Right cardiac atrium (tissue), 5 donors: ENCODE data around the gene CARD14. TPM values are rescaled to one million over a fixed set of nuclear protein-coding genes. Genes with fewer than 3 reads are reported as not detected.
"Not testable (repeated sequence)": the region's sequence is repeated elsewhere in the genome, so short reads cannot be mapped to it uniquely, and the experiment has no call there.

ENCODE experiments used
- ATAC-seq, 2 donors: fragments of 200-7000 bp; cut with Tn5 transposase; one replicate each; pipeline versions ENCODE4 v1.8.0 to v1.9.1; 2020; ENCODE audit warnings: moderate library complexity in 2 of 2, mild to moderate bottlenecking in 1 of 2
- DNase-seq, 3 donors: peaks; one replicate each; pipeline ENCODE4 v3.0.0-alpha.2; 2020
- H3K27ac ChIP-seq: one replicate; pipeline ENCODE4 v1.5.1; 2013; ENCODE audit warnings: mild to moderate bottlenecking, low read length, control low read depth, moderate library complexity
- H3K27me3 ChIP-seq: one replicate; pipeline ENCODE4 v1.6.1; 2013; ENCODE audit not compliant: control insufficient read depth, insufficient read depth
- H3K4me1 ChIP-seq: one replicate; pipeline ENCODE4 v1.6.1; 2013; ENCODE audit warnings: low read length; ENCODE audit not compliant: control insufficient read depth, insufficient read depth
- H3K4me3 ChIP-seq: one replicate; pipeline ENCODE4 v1.5.1; 2013; ENCODE audit warnings: low read length, control low read depth
- H3K9me3 ChIP-seq: one replicate; pipeline ENCODE4 v1.6.1; 2013; ENCODE audit warnings: low read length; ENCODE audit not compliant: control insufficient read depth
- WGBS: extraction: QIAGEN DNeasy Blood & Tissue Kit; methylation state at CpG from one replicate; pipeline ENCODE4 v1.1.7; 2013; 5-methylcytosine and 5-hydroxymethylcytosine counted together
- intact Hi-C, 4 donors: fragments of 100-400 bp; cut with DNase I; formaldehyde crosslinking; loops; one replicate each; pipeline versions ENCODE4 v1.11.0 to v1.14.0; 2022 to 2023
- polyA plus RNA-seq: library from polyadenylated mRNA; stranded (reverse); fragments of 200-250 nt; gene quantifications from one replicate; pipeline ENCODE4 v1.2.3, GENCODE V29; 2013
- total RNA-seq, 4 donors: library from RNA; stranded (reverse); fragmentation: NEBNext Ultra II Directional; extraction: Animal tissue kit (Norgen Biotek cat#: 25700); gene quantifications; one replicate each; pipeline ENCODE4 v1.2.1, GENCODE V29; 2021
- donor health status: healthy with polysubstance abuse.
- donor health status: DM: no; HTN: yes; CAD: no.
- donor health status: DM: no; HTN: no; CAD: no.
- donor health status: DM: no; HTN: yes; CAD: no; lungs with severe emphysema.
- donor health status: DM: yes; HTN: yes; CAD: no.

Gene CARD14
- total and polyA plus RNA-seq, 5 donors = 0.05 to 0.20 (median 0.14) TPM; not detected in 2

DNA sequence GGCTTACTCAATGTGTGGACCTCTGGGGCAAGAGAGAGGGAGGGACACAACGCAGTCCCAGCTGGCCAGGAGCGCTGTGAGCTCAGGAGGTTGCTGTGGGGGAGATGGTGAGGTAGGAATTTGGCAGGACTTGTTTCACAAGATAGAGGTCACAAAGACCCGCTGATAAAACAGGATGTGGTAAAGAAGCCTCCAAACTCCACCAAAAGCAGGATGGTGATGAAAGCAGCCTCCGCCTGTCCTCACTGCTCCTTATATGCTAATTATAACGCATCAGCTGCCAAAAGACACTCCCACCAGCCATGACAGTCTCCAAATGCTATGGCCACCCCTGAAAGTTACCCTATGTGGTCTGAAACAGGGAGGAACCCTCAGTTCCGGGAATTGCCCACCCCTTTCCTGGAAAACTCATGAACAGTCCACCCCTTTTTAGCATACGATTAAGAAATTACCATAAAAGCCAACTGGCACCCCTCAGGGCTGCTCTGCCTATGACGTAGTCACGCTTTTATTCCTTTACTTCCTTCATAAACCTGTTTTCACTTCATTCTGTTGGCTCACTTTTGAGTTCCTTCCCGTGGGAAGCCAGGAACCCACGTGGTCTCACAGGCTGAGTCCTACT, 17.6 kb upstream of the CARD14 start:
- H3K27ac ChIP-seq = no peak overlapping the region
- WGBS = 61% methylated on average over 11 of the region's 11 CpGs
- H3K9me3 ChIP-seq = no peaks in the 10 kb centered on the region
- intact Hi-C loops = no loop called here
- H3K27me3 ChIP-seq = no peaks in the 10 kb centered on the region
- H3K4me1 ChIP-seq = peaks cover 3% of the 10 kb centered on the region
- DNase-seq = no peak
- ATAC-seq = no peak
- H3K4me3 ChIP-seq = no peak overlapping the region

DNA sequence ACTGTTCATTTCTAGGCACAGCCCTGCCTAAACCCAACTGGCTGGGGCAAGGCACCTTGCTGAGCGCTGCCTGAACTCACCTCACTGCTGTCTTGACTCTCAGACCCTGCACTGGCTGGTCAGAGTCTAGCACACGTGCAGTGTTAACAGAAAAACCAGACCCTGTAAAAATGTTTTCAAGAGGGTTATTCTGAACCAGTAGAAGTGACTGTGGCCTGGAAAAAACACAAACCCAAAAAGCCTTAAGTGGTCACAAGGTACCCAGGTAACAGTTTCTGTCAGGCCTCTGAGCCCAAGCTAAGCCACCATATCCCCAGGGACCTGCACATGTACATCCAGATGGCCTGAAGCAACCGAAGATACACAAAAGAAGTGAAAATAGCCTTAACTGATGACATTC, 16.8 kb upstream of the CARD14 start:
- intact Hi-C loops = no loop called here
- no peak for DNase-seq
- ATAC-seq = no peak
- H3K4me1 ChIP-seq = peaks cover 3% of the 10 kb centered on the region
- H3K9me3 ChIP-seq = no peaks in the 10 kb centered on the region
- 81% methylated on average over 3 of the region's 3 CpGs for WGBS
- H3K27ac ChIP-seq = no peak overlapping the region
- no peaks in the 10 kb centered on the region for H3K27me3 ChIP-seq
- no peak overlapping the region for H3K4me3 ChIP-seq

DNA sequence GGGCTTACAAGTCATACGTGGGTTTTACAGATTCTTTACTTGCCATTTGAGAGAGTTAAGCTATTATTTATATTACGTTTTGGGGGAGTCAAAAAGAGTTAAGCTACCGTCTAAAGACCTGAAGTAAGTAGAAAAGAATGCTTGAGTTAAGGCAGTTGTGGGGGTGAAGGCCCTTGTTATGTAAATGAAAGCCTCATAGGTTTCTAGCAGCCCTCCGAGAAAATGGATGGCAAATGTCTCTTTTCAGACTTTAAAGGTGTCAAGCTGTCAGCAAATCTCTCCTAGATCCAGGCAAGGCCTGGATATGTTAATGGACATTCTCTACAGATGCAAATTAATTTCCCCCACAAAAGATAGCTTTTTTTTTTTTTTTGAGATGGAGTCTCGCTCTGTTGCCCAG, 15.7 kb upstream of the CARD14 start:
- Histone ChIP-seq H3K9me3 (no peaks in the 10 kb centered on the region), H3K4me3 (no peak overlapping the region), H3K27me3 (no peaks in the 10 kb centered on the region), H3K4me1 (no peaks in the 10 kb centered on the region), H3K27ac (no peak overlapping the region)
- no peak for DNase-seq
- ATAC-seq = no peak
- intact Hi-C loops = no loop called here
- WGBS = 69% methylated on average over 5 of the region's 5 CpGs

DNA sequence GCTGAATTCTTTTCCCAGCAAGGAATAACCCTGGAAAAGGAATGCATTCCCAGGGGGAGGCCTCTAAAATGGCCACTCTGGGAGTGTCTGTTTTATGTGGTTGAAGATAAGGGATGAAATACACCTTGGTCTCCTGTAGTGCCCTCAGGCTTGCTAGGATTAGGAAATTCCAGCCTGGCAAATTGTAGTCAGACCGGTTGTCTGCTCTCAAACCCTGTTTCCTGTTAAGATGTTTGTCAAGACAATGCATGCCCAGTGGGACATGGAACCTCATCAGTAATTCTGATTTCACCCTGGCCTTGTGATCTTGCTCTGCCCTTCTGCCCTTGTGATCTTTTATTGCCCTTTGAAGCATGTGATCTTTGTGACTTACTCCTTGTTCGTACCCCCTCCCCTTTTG, 14.2 kb upstream of the CARD14 start:
- H3K4me1 ChIP-seq, H3K4me3 ChIP-seq, intact Hi-C loops, H3K27ac ChIP-seq, H3K9me3 ChIP-seq, ATAC-seq, DNase-seq, H3K27me3 ChIP-seq: not testable (repeated sequence)
- WGBS = 64% methylated on average over 2 of the region's 2 CpGs

DNA sequence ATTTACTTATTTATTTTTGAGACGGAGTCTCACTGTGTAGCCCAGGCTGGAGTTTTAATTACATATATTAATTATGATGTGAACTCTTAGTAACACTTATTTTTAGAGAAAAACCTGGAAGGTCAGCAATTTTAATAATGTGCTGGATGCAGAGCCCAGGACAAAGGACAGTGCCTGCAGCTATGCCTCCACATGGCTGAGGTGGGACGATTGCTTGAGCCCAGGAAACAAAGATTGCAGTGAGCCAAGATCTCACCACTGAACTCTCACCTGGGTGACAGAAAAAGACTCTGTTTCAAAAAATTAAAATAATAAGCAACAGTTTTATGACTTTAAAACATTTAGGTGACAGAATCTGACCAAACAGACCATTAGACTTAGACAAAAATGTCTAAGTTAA, 11.0 kb upstream of the CARD14 start:
- Histone ChIP-seq H3K27me3 (no peaks in the 10 kb centered on the region), H3K27ac (no peak overlapping the region), H3K4me3 (no peak overlapping the region), H3K4me1 (no peaks in the 10 kb centered on the region), H3K9me3 (no peaks in the 10 kb centered on the region)
- 81% methylated on average over 2 of the region's 2 CpGs for WGBS
- no peak for DNase-seq
- intact Hi-C loops = no loop called here
- ATAC-seq = no peak

DNA sequence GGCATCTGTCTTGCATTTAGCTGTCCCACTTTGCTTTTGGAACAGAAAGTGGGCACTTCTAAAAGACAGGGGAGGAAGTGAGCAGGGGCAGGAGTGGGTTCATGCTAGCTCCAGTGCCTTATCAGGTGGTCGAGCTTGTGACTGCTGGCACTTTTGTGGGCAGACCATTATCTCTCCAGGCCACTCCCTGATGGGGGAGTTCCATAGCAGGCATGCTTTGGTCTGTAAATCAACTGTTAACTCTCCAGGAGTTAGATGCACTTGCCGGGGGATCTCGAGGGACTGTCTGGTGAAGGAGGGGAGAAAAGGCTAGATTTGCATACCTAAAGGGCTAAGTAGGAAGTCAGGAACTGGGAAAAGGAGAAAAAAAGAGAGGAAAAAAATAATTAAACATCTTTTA, 9.3 kb upstream of the CARD14 start:
- Histone ChIP-seq H3K9me3 (no peaks in the 10 kb centered on the region), H3K4me3 (no peak overlapping the region), H3K27me3 (no peaks in the 10 kb centered on the region), H3K4me1 (no peaks in the 10 kb centered on the region), H3K27ac (no peak overlapping the region)
- DNase-seq = no peak
- WGBS = 22% methylated on average over 3 of the region's 3 CpGs
- intact Hi-C loops = no loop called here
- ATAC-seq = no peak

DNA sequence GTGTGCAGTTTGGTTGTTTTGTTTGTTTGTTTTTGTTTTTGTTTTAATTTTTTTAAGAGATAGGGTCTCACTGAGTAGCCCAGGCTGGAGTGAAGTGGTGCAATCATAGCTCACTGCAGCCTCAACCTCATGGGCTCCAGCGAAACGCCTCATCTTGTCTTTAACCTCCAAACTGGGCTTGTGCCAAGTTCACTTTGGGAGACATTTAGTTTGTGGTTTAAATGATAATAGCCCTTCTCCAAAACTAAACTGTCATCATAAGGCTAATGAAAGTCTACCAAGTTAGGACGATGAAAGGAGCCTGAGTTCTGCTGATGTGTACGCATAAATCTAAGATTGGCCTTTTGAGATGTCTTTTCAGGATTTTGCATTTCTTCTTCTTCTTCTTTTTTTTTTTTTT, 6.5 kb upstream of the CARD14 start:
- ATAC-seq = no peak
- Histone ChIP-seq H3K4me3 (no peak overlapping the region), H3K9me3 (no peaks in the 10 kb centered on the region), H3K27me3 (no peaks in the 10 kb centered on the region), H3K27ac (no peak overlapping the region), H3K4me1 (no peaks in the 10 kb centered on the region)
- intact Hi-C loops = no loop called here
- DNase-seq = no peak
- 80% methylated on average over 4 of the region's 4 CpGs for WGBS

DNA sequence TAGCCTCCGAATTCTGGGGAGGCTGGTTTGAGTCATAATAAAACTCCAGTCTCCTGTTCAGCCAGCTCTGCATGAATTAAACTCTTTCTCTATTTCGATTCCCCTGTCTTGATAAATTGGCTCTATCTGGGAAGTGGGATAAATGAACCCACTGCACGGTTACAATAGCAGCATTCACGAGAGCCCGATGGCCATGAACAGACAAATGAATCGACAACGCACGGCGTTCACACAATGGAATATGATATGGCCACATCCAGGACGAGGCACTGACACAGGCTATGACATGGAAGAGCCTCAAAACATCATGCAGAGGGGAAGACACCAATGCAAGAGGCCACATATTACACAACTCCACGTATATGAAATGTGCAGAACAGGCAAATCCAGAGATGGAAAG, 5.6 kb upstream of the CARD14 start:
- DNase-seq (no peak), ATAC-seq (no peak)
- Histone ChIP-seq H3K27ac (no peak overlapping the region), H3K9me3 (no peaks in the 10 kb centered on the region), H3K4me3 (no peak overlapping the region), H3K4me1 (no peaks in the 10 kb centered on the region), H3K27me3 (no peaks in the 10 kb centered on the region)
- intact Hi-C loops = no loop called here
- 80% methylated on average over 11 of the region's 11 CpGs for WGBS

DNA sequence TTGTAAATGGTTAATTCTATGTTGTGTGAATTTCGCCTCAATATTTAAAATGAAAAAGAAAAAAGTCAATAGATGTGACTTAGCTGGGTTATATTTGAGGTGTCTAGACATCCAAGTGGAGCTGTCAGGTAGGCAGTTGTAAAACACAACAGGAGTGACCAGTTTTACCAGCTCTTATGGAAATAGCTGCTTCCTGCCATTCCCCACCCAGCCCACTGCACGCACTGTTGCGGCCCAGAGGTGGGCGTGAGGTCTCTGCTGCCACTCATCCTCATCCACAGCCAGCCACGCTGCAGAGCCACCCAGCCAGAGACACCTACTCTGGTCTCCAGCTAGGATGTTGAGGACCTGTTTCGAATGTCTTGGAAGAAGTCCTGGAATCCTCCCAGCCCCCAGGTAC, 3.4 kb upstream of the CARD14 start:
- no peak overlapping the region for H3K4me3 ChIP-seq
- 83% methylated on average over 6 of the region's 6 CpGs for WGBS
- H3K27me3 ChIP-seq = no peaks in the 10 kb centered on the region
- DNase-seq (no peak), ATAC-seq (no peak)
- H3K9me3 ChIP-seq = no peaks in the 10 kb centered on the region
- no peaks in the 10 kb centered on the region for H3K4me1 ChIP-seq
- intact Hi-C loops = no loop called here
- H3K27ac ChIP-seq = no peak overlapping the region

DNA sequence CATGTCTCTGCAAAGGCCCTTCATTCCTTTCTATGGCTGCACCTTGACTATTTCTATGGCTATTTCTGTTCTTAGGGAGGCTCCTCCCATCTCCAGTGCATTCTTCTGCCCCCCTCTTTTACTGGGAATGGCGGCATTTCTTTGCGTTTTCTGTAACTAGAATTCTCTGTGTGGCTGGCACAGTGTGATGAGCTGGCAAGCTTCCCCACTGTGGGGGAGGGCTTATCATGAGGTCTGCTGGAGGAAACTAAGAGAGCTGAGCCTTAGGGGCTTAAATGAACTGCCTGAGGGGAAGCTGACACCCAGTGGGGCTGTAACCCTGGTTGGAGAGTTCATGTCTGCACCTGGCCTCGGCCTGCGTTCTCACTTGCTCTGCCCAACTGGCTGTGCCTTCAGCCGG, 1.5 kb upstream of the CARD14 start:
- intact Hi-C loops = no loop called here
- H3K27me3 ChIP-seq = no peaks in the 10 kb centered on the region
- WGBS = 59% methylated on average over 5 of the region's 5 CpGs
- no peaks in the 10 kb centered on the region for H3K9me3 ChIP-seq
- no peak for DNase-seq
- no peak overlapping the region for H3K4me3 ChIP-seq
- no peak overlapping the region for H3K27ac ChIP-seq
- H3K4me1 ChIP-seq = no peaks in the 10 kb centered on the region
- no peak for ATAC-seq

DNA sequence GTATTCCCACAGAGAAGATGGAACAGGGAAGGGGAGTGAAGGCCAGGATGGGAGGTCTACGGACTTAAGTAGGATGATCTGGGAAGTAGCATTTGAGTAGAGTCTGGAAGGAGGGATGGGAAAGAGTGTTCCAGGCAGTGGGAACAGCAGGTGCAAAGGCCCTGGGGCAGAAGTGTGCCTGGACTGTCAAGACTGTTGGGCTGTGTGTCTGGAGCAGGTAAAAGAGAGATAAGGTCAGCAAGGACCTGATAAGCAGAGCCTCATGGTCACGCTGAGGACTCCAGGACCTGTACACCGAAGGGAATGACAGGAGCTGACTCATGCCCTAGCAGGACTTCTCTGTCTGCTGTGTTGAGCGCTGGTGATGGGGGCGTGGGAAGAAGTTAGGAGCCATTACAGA, 723 bp upstream of the CARD14 start:
- Histone ChIP-seq H3K4me1 (no peaks in the 10 kb centered on the region), H3K9me3 (no peaks in the 10 kb centered on the region), H3K27ac (no peak overlapping the region), H3K4me3 (no peak overlapping the region), H3K27me3 (no peaks in the 10 kb centered on the region)
- intact Hi-C loops = no loop called here
- WGBS = 94% methylated on average over 5 of the region's 5 CpGs
- no peak for ATAC-seq
- no peak for DNase-seq

DNA sequence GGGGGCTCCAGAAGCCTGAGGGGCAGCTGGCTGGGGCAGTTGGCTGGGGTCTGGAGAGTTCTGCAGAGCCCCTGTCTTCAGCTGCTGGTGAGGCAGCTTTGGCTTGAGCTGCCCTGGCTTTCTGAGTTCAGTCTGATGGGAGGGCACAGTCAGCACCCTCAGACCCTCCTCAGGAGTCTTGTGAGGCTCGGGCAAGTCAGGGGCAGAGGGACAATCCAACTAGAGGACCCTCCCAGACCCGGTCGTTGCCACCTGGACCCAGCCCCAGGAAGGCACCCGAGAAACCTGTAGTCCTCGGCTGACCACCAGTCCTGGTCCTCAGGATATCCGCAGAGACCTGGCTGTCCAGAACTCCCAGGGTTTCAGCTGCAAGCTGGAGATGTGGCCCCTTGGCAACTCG, 1.9 kb downstream of the CARD14 start:
- Histone ChIP-seq H3K27ac (no peak overlapping the region), H3K9me3 (no peaks in the 10 kb centered on the region), H3K4me3 (no peak overlapping the region), H3K27me3 (no peaks in the 10 kb centered on the region), H3K4me1 (peaks cover 4% of the 10 kb centered on the region)
- DNase-seq = no peak
- 89% methylated on average over 7 of the region's 7 CpGs for WGBS
- ATAC-seq = no peak
- intact Hi-C loops = no loop called here
